Progenitor cell of endocrine pancreas (in vitro differentiated cells): ENCODE measurements around the gene EEFSEC. TPM values are rescaled to one million over a fixed set of nuclear protein-coding genes. Genes with fewer than 3 reads are reported as not detected.

ENCODE experiments used
- DNase-seq: peaks from one replicate; pipeline ENCODE4 v3.0.0; 2021; ENCODE audit warnings: low spot score; ENCODE audit not compliant: unreplicated experiment
- H3K27ac Mint-ChIP-seq: 2 replicates; pipeline ENCODE4 v1.8.0; 2021; ENCODE audit warnings: mild to moderate bottlenecking, moderate library complexity, mixed read lengths
- H3K27me3 Mint-ChIP-seq: 2 replicates; pipeline ENCODE4 v1.8.0; 2021; ENCODE audit warnings: mixed read lengths
- H3K36me3 Mint-ChIP-seq: 2 replicates; pipeline ENCODE4 v1.8.0; 2022; ENCODE audit warnings: mixed read lengths; ENCODE audit not compliant: insufficient read depth
- H3K4me1 Mint-ChIP-seq: 2 replicates; pipeline ENCODE4 v1.8.0; 2021; ENCODE audit warnings: low read depth, mixed read lengths
- H3K4me3 Mint-ChIP-seq: 2 replicates; pipeline ENCODE4 v1.8.0; 2021; ENCODE audit warnings: low read depth, mild to moderate bottlenecking, moderate library complexity, mixed read lengths
- H3K9me3 Mint-ChIP-seq: 2 replicates; pipeline ENCODE4 v1.8.0; 2021; ENCODE audit warnings: low read depth, mixed read lengths
- total RNA-seq: library from RNA; stranded (reverse); gene quantifications from 2 replicates; pipeline ENCODE4 v1.2.1, GENCODE V29; 2021
- TF ChIP-seq, protein P1 (sequence below): fragments of 200-600 bp; sonication (generic); IDR thresholded peaks from one replicate; pipeline ENCODE4 v1.5.0; 2021; ENCODE audit warnings: antibody characterized with exemption, mild to moderate bottlenecking; ENCODE audit not compliant: unreplicated experiment

Gene EEFSEC
- total RNA-seq, 1 donor from 2014 or later = 11.8 TPM

- Mint-ChIP-seq H3K4me1 (peaks cover 3% of the 10 kb centered on the region), H3K27me3 (peaks cover 13% of the 10 kb centered on the region), H3K4me3 (no peak overlapping the region), H3K36me3 (no peaks in the 10 kb centered on the region), H3K9me3 (no peaks in the 10 kb centered on the region), H3K27ac (no peak overlapping the region)
- TF ChIP-seq, protein P1, sequence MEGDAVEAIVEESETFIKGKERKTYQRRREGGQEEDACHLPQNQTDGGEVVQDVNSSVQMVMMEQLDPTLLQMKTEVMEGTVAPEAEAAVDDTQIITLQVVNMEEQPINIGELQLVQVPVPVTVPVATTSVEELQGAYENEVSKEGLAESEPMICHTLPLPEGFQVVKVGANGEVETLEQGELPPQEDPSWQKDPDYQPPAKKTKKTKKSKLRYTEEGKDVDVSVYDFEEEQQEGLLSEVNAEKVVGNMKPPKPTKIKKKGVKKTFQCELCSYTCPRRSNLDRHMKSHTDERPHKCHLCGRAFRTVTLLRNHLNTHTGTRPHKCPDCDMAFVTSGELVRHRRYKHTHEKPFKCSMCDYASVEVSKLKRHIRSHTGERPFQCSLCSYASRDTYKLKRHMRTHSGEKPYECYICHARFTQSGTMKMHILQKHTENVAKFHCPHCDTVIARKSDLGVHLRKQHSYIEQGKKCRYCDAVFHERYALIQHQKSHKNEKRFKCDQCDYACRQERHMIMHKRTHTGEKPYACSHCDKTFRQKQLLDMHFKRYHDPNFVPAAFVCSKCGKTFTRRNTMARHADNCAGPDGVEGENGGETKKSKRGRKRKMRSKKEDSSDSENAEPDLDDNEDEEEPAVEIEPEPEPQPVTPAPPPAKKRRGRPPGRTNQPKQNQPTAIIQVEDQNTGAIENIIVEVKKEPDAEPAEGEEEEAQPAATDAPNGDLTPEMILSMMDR = no peak
- no peak for DNase-seq
These were observed 158.2 kb downstream of the EEFSEC start for GRCh38 chr3:128311441-128311844.

DNA sequence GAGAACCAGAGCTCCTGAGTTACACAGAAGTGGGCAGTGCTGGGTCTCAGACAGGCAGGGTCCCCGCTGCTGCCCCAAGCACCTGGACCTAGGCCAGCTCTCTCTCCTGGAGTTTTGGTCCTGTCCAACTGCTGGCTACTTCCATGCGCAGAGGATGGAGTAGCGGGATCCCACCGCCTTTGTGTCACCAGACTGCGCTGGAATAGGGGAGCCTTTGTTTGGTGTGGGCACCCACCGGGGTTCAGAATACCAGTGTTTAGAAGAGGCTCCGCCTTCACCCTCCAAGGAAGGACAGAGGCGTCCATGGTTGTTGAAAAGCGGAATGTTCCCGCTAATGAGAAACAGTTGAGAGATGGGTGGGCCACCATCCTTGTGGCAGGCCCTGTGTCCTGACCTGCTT is 159.0 kb downstream of the EEFSEC start:
- no peak for DNase-seq
- Mint-ChIP-seq H3K36me3 (no peaks in the 10 kb centered on the region), H3K27me3 (peaks cover 15% of the 10 kb centered on the region), H3K4me1 (peaks cover 4% of the 10 kb centered on the region), H3K27ac (no peak overlapping the region), H3K4me3 (no peak overlapping the region), H3K9me3 (no peaks in the 10 kb centered on the region)
- TF ChIP-seq, protein P1 = no peak

DNA sequence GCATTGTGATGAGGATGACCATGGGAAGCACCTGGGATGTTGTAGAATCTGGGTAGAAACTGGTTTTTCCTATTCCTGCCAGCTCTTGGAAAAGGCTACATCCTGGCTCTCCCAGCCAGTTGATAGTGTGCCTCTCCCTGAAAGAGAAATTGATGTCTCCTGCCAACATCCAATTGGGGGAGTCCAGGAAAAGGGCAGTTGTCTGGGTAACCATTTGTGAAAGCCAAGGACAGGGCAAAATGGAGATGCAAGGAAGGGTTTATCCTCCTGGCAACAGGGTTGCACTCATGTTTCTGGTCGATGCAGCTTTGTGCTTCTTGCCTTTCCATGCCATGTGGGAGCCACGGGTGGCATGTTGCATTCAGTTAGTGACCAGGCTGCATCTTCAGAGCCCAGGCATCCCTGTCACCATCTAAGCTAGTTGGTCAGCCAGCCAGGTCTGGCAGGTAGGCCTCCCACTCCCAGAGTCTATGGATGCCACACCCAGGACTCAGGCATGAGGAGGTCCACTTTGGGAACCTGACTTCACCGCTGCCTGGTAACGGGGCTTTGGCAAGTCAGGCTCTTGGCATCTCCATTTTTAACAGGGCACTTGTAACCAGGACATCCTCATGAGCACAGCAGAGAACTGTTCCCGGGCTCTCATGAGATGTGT is 159.9 kb downstream of the EEFSEC start:
- TF ChIP-seq, protein P1 = no peak
- Mint-ChIP-seq H3K4me3 (no peak overlapping the region), H3K27ac (no peak overlapping the region), H3K27me3 (peaks cover 16% of the 10 kb centered on the region), H3K9me3 (no peaks in the 10 kb centered on the region), H3K4me1 (peaks cover 6% of the 10 kb centered on the region), H3K36me3 (no peaks in the 10 kb centered on the region)
- DNase-seq = no peak

GRCh38 chr3:128313935-128314334 is 160.7 kb downstream of the EEFSEC start:
- Mint-ChIP-seq H3K27me3 (peaks cover 17% of the 10 kb centered on the region), H3K36me3 (no peaks in the 10 kb centered on the region), H3K9me3 (no peaks in the 10 kb centered on the region), H3K4me3 (no peak overlapping the region), H3K27ac (no peak overlapping the region), H3K4me1 (peaks cover 6% of the 10 kb centered on the region)
- TF ChIP-seq, protein P1 = no peak
- no peak for DNase-seq

GRCh38 chr3:128315313-128315712 is 162.0 kb downstream of the EEFSEC start:
- DNase-seq = no peak
- TF ChIP-seq, protein P1 = no peak
- no peaks in the 10 kb centered on the region for H3K36me3 Mint-ChIP-seq
- H3K27me3 Mint-ChIP-seq = peaks cover 14% of the 10 kb centered on the region
- H3K4me1 Mint-ChIP-seq = peaks cover 6% of the 10 kb centered on the region
- H3K9me3 Mint-ChIP-seq = no peaks in the 10 kb centered on the region
- H3K27ac Mint-ChIP-seq = no peak overlapping the region
- H3K4me3 Mint-ChIP-seq = no peak overlapping the region
